ENCODE measurements around the gene SLC9A9. TPM values are rescaled to one million over a fixed set of nuclear protein-coding genes. Genes with fewer than 3 reads are reported as not detected.

The SLC9A9 gene
- total RNA-seq, 4 donors from 2014 or later: 12.8 to 63.8 (median 33.3) TPM

DNA sequence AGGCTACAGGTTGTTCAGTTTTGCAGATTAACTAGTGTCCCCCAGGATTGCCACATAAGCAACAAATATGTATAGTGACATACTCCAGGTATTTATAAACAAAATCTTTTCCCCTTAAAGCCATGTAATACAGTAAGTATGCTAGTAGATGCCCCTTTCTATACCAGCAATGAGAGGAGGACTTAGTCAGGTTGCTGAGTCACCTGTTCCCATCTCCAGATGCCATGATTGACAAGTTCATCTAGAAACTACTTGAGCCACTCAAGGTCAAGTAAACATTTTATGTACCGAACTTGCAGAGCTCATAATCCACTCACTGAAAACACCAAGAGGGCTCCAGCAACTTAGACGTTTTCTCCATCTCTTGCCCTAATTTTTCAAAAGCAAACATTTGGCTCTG is 18.2 kb downstream of the SLC9A9 start:
- H3K27ac ChIP-seq: no peak overlapping the region
- H3K4me3 ChIP-seq: no peak overlapping the region
- intact Hi-C loops (cut with DNase I; ENCODE audit: low total_unique reads): no loop called here
- TF ChIP-seq POLR2A (IDR thresholded peaks at IDR 0.05) (no peak), CTCF (IDR thresholded peaks at IDR 0.05) (no peak)
- no peaks in the 10 kb centered on the region for H3K36me3 ChIP-seq
- H3K27me3 ChIP-seq: no peaks in the 10 kb centered on the region
- no peaks in the 10 kb centered on the region for H3K9me3 ChIP-seq
- no peak for DNase-seq
- peaks cover 0 to 6% of the 10 kb centered on the region in 2 donors for H3K4me1 ChIP-seq

GRCh38 chr3:143827425-143827824 is 20.8 kb downstream of the SLC9A9 start:
- intact Hi-C loops (cut with DNase I; ENCODE audit: low total_unique reads): no loop called here
- H3K27ac ChIP-seq: no peak overlapping the region
- H3K27me3 ChIP-seq: no peaks in the 10 kb centered on the region
- no peaks in the 10 kb centered on the region for H3K9me3 ChIP-seq
- H3K4me1 ChIP-seq: peaks cover 0 to 6% of the 10 kb centered on the region in 2 donors
- TF ChIP-seq POLR2A (IDR thresholded peaks at IDR 0.05) (no peak), CTCF (IDR thresholded peaks at IDR 0.05) (no peak)
- H3K36me3 ChIP-seq: no peaks in the 10 kb centered on the region
- H3K4me3 ChIP-seq: no peak overlapping the region
- DNase-seq: no peak

- Histone ChIP-seq H3K27me3 (no peaks in the 10 kb centered on the region), H3K4me1 (peaks cover 0 to 6% of the 10 kb centered on the region in 2 donors), H3K4me3 (no peak overlapping the region), H3K27ac (no peak overlapping the region), H3K36me3 (no peaks in the 10 kb centered on the region), H3K9me3 (no peaks in the 10 kb centered on the region)
- no peak for TF ChIP-seq CTCF (IDR thresholded peaks at IDR 0.05)
- TF ChIP-seq POLR2A (IDR thresholded peaks at IDR 0.05): no peak
- intact Hi-C loops (cut with DNase I; ENCODE audit: low total_unique reads): no loop called here
- DNase-seq: no peak
Measured at GRCh38 chr3:143826296-143826695, 22.0 kb downstream of the SLC9A9 start.

GRCh38 chr3:143825513-143825912 is 22.8 kb downstream of the SLC9A9 start:
- Histone ChIP-seq H3K36me3 (no peaks in the 10 kb centered on the region), H3K4me3 (no peak overlapping the region), H3K9me3 (no peaks in the 10 kb centered on the region), H3K27me3 (no peaks in the 10 kb centered on the region), H3K27ac (no peak overlapping the region), H3K4me1 (no peaks in the 10 kb centered on the region)
- intact Hi-C loops (cut with DNase I; ENCODE audit: low total_unique reads): no loop called here
- no peak for TF ChIP-seq POLR2A (IDR thresholded peaks at IDR 0.05)
- TF ChIP-seq CTCF (IDR thresholded peaks at IDR 0.05): no peak
- DNase-seq: no peak

GRCh38 chr3:143824735-143825385 is 23.4 kb downstream of the SLC9A9 start:
- no peak overlapping the region for H3K4me3 ChIP-seq
- no peaks in the 10 kb centered on the region for H3K4me1 ChIP-seq
- H3K36me3 ChIP-seq: no peaks in the 10 kb centered on the region
- intact Hi-C loops (cut with DNase I; ENCODE audit: low total_unique reads): no loop called here
- H3K9me3 ChIP-seq: no peaks in the 10 kb centered on the region
- DNase-seq: no peak
- no peak for TF ChIP-seq POLR2A (IDR thresholded peaks at IDR 0.05)
- no peak for TF ChIP-seq CTCF (IDR thresholded peaks at IDR 0.05)
- no peak overlapping the region for H3K27ac ChIP-seq
- H3K27me3 ChIP-seq: no peaks in the 10 kb centered on the region

Data from uterus (tissue), 4 donors.